Measurements from ENCODE around the gene STIMATE. TPM values are rescaled to one million over a fixed set of nuclear protein-coding genes. Genes with fewer than 3 reads are reported as not detected.
A peak's percentile ranks its signal among the peaks of the same experiment; 100 is the strongest.

The STIMATE gene
- total and polyA plus RNA-seq, 10 of the 15 experiments (the other 5 are each of a cell fraction or from before 2014, with no cell fraction given): 0.24 to 24.1 (median 15.4) TPM

GRCh38 chr3:52856666-52857065 is 40.7 kb downstream of the STIMATE start (continued):
- TF ChIP-seq CUX1 (IDR thresholded peaks at IDR 0.05; ENCODE audit: insufficient replicate concordance, low read depth, low read length) (no peak), ELK1 (IDR thresholded peaks at IDR 0.05; ENCODE audit: low read depth, low read length) (no peak), BMI1 (IDR thresholded peaks at IDR 0.05; ENCODE audit: borderline replicate concordance) (no peak), EGR1 (IDR thresholded peaks at IDR 0.05; ENCODE audit: borderline replicate concordance in 1 of 2, low read depth in 2 of 2, low read length in 2 of 2) (no peak)

GRCh38 chr3:52854013-52854412 is 43.3 kb downstream of the STIMATE start:
- Histone ChIP-seq H4K20me1 (ENCODE audit: control insufficient read depth, insufficient read depth) (no peaks in the 10 kb centered on the region), H3K9me3 (replicated peaks; ENCODE audit: control insufficient read depth, insufficient read depth, low read length) (no peaks in the 10 kb centered on the region), H3K27ac (ENCODE audit: control insufficient read depth, insufficient read depth) (no peak overlapping the region), H3K27me3 (replicated peaks in 1 of 2; ENCODE audit: control insufficient read depth in 2 of 2, insufficient read depth in 2 of 2, low read length in 1 of 2) (no peaks in the 10 kb centered on the region), H3K4me1 (ENCODE audit: control insufficient read depth, insufficient read depth, low read length) (no peaks in the 10 kb centered on the region; the same call in 1 of the 2 replicates), H3K36me3 (ENCODE audit: control insufficient read depth in 2 of 2, insufficient read depth in 2 of 2, low read length in 1 of 2) (peaks cover 10 to 17% of the 10 kb centered on the region in 2 experiments; a peak in 3 of 4 replicates), H3K4me2 (ENCODE audit: control insufficient read depth, insufficient read depth) (no peak overlapping the region), H3K9ac (ENCODE audit: control insufficient read depth, insufficient read depth, low read length) (no peak overlapping the region), H3K4me3 (no peak overlapping the region), H3K79me2 (ENCODE audit: control insufficient read depth, insufficient read depth, low read length) (no peaks in the 10 kb centered on the region), H2AFZ (ENCODE audit: control insufficient read depth, low read depth, low read length) (no peak overlapping the region)
- DNase-seq (ENCODE audit: low read depth, low spot score): no peak
- ChIA-PET SMC1A (ENCODE audit: uncharacterized antibody, unreplicated experiment) (interaction anchor here (1.4 to 2.1 kb wide), 3 partner anchors 39 to 132 kb away, joined by 4 to 7 read pairs (median 5); no protein-coding TSS in a partner anchor), POLR2A (no interaction called here), RAD21 (ENCODE audit: unreplicated experiment) (interaction anchor here (0.8 kb wide), 1 partner anchor 81 kb away, joined by 3 read pairs; no protein-coding TSS in a partner anchor), CTCF (interaction anchor here (1.4 to 1.9 kb wide), 3 partner anchors 39 to 256 kb away, joined by 3 to 8 read pairs (median 3); no protein-coding TSS in a partner anchor)
- intact Hi-C loops (cut with micrococcal nuclease; ENCODE audit: unreplicated experiment) (no loop called here), in situ Hi-C loops (cut with MboI) (no loop called here)
- no peak for TF ChIP-seq SREBF1 (IDR thresholded peaks at IDR 0.05; ENCODE audit: low read length)
- peak; percentile 67 for TF ChIP-seq REST (IDR thresholded peaks at IDR 0.05; ENCODE audit: low read depth, low read length)
- no peak for TF ChIP-seq HDAC2 (IDR thresholded peaks at IDR 0.05)
- no peak for TF ChIP-seq RB1 (IDR thresholded peaks at IDR 0.05; ENCODE audit: borderline replicate concordance)
- ATAC-seq: no peak
- 100% methylated on average over 2 of the region's 2 CpGs for WGBS (ENCODE audit: insufficient coverage, insufficient replicate concordance, low lambda C conversion rate, missing lambda C conversion rate)
- no TSS peak for BruUV-seq (replicated peaks)
- no peak for FAIRE-seq

Data from GM12878 (cell line).